GM18517 (cell line): Measurements from ENCODE around the gene SPART.
"Not testable (repeated sequence)": the region's sequence is repeated elsewhere in the genome, so short reads cannot be mapped to it uniquely, and the experiment has no call there.

Experiments
- ATAC-seq: cut with Tn5 transposase; IDR thresholded peaks from one replicate; pipeline ENCODE4 v1.9.1; 2021; ENCODE audit warnings: mild to moderate bottlenecking, moderate library complexity; ENCODE audit not compliant: unreplicated experiment

Gene SPART

DNA sequence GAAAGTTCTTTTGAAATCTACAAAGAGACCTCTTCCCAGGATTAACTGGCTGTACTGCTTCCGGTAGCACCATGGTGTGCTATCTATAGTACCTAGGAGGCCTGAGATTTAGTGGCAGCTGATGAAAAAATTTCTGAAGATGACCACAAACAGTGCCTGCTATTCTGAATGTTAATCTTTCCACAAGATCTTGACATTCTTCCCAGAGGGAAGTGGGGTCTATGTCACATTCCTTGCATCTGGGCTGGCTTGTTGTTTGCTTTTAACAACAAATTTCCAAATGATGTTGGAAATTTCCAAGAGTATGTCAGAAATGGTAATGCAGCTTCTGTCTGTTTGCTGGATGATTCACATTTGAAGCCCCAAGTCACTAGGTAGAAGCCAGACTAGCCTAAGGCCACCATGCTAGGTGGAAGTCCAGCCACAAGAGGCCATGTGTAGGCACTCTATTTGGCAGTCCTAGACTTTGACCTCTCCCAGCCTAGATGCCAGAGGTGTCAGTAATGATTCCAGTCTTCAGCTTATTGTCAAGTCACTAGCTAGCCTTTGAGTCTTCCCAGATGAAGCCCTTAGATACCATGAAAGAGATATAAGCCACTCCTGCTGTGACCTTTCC lies 22.1 kb downstream of the SPART start:
- ATAC-seq: no peak

GRCh38 chr13:36323408-36323807 lies 22.8 kb downstream of the SPART start:
- no peak for ATAC-seq

- not testable (repeated sequence) for ATAC-seq
These were observed 26.4 kb downstream of the SPART start for GRCh38 chr13:36319793-36320192.

DNA sequence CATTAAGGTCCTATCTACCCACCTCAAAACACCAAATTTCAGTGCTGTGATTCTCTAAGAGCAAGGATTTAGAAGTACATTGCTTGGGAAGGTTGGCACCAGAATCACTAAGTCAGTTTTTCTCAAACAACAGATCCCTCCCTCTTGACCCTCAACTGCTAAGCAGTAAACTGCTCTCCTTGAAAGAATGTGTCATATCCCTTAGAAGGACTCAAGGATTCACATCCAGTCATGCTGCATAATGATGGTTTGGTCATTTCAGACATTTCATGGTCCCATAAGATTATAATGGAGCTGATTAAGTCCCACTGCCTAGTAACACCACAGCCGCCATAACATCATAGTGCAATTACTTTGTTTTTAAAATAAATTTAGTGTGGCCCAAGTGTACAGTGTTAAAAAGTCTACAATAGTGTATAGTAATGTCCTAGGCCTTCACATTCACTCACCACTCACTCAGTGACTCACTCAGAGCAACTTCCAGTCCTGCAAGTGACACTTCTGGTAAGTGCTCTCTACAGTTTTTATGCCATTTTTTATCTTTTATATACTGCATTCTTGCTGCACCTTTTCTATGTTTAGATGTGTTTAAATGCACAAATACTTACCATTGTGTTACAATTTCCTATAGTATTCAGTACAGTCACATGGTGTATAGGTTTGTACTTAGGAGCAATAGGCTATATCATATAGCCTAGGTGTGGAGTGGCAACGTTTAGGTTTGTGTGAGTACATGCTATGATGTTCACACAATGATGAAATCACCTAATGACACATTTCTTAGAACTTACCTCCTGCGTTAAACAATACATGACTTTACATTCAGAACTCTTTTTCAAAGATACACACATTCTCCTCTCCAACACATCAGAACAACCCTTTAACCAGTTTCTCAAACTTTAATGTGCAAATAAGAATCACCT lies 32.9 kb downstream of the SPART start:
- no peak for ATAC-seq

- ATAC-seq: no peak
These were observed 35.6 kb downstream of the SPART start for GRCh38 chr13:36310417-36311108.

DNA sequence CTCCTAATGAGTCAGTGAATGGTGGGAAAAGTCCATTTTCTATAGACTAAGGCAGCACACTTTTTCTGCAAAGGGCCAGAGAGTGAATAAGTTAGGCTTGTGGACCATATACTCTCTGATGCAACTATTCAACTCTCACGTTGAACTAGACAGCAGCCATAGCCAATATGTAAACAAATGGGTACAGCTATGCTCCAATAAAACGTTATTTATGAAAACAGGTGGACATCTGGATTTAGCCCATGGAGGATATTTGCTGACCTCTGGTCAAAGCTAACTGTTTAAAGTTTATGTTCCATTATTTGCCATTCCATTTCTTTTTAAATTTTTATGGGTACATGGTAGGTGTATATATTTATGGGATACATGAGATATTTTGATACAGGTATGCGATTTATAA lies 43.9 kb downstream of the SPART start:
- ATAC-seq: no peak

DNA sequence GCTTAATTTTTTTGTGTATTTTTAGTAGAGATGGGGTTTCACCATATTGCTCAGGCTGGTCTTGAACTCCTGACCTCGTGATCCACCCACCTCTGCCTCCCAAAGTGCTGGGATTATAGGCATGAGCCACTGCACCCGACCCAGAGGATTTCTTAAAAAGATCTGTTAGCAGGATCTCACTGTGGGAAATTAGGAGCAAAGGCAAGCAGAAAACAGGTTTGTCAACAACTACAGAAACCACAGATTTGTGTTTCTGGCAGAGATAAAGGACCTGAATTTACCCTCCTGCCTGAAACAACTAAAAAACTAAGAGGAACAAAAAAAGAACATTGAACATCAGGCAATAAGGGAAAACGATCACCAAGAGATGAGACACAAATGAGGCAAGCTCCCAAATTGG lies 46.7 kb downstream of the SPART start:
- not testable (repeated sequence) for ATAC-seq

DNA sequence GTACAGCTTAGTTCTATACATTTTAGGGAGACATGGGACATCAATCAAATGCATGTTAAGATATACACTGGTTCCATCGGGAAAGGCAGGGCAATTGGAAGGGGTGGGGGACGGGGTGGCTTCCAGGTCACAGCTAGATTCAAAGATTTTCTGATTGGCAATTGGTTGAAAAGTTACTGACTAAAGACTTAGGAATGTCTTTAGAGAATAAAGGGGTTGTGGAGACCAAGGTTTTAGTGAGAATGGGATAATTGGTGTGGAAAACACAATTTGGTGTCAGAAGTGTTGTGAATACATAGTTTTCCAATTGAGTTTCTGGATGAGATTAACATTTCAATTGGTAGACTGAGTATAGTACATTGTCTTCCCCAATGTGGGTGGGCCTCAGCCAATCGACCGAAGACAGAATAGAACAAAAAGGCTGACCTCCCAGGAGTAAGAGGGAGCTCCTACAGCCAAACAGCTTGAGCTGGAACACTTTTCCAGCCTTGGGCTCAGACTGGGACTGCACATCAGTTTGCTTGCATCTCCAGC lies 47.6 kb downstream of the SPART start:
- no peak for ATAC-seq

- ATAC-seq: peak; percentile 61
These were observed 48.5 kb downstream of the SPART start, which contains the start of gene CCDC169 for GRCh38 chr13:36297366-36298338. Gene CCDC169 (minus strand): TSS chr13:36297814. CDS start chr13:36297719, 95 bp downstream.

- ATAC-seq: no peak
These were observed 52.1 kb downstream of the SPART start for GRCh38 chr13:36294096-36294495.

DNA sequence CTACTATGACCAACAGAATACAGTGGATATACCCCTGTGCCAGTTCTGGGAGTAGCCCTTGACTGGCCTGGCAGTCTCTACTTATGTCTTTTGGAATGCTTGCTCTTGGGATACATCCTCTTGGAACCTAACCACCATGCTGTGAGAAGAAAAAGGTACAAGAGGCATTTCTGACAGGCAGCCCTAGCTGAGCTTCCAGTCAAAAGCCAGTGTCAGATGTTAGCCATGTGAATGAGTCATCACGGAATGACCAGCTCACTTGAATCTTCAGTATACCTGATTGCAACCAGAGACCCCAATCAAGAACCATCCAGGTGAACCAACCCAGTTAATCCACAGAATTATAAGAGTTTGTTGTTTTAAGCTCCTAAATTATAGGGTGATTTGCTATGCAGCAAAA lies 52.7 kb downstream of the SPART start:
- no peak for ATAC-seq

DNA sequence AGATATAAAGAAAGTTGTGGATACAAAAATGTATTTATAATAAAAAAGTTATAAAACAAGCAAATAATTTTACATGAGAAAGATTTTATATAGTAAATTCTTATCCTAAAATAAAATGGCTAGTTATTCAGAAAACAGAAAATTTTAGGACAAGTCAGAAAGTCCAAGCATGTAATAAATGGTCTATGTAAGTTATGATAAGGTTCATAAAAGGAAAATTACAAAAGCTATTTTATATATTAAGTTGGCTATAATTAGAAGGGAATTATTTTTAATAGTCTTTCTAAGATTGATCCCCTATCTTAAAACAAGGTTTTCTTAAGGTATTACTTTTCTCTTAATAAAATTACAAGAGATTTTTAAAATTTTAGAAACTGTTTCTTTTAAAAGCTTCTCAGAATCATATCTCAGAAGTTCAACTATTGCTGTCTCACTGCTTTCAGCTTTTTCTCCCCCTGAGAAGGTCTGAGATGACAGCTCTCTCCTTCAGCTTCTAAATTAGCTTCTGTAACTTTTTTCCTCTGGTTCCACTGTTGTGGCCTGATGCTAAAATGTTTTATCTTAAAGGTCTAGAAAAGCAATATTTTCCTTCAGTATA lies 57.3 kb downstream of the SPART start:
- no peak for ATAC-seq

DNA sequence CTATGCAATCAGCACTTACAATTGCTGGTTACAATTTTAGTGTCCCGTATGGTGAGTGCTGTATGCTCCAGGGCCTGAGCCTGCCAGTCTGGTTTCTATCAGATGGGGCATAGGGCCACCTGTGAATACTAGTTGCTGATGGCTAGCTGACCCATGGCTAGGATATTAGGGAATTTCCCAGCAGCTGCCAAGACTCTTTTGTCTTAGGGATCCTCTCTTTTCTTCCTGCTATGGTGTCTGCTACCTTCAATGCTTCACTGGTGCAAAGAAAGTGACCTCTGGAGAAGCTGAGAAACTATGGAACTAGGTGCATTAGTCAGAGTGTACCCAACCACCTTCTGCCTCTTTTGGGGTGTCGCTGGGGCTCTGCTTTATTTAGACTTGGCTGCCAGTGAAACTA lies 60.2 kb downstream of the SPART start:
- ATAC-seq: no peak

- ATAC-seq: no peak
These were observed 63.3 kb downstream of the SPART start for GRCh38 chr13:36282821-36283432.

GRCh38 chr13:36275190-36276002 lies 70.8 kb downstream of the SPART start:
- no peak for ATAC-seq

DNA sequence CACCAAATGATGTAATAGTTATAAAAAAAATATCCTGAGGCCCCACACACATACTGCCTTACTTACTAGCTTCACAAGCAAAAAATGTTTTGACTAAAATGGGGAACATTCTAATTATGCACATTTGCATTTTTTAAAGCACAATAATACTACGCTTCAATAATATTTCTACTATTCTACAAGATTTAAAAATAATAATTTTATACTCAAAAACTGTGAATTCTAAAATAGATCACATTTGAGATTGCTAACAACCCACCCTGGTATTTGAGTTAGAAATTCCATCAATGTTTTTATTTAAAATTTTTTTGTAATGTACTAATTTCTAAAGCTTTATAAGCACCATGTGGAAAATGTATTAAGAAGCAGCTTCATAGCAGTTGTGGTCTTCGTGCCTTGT lies 72.8 kb downstream of the SPART start:
- ATAC-seq: no peak

- no peak for ATAC-seq
These were observed 84.2 kb downstream of the SPART start for GRCh38 chr13:36261976-36262375.

DNA sequence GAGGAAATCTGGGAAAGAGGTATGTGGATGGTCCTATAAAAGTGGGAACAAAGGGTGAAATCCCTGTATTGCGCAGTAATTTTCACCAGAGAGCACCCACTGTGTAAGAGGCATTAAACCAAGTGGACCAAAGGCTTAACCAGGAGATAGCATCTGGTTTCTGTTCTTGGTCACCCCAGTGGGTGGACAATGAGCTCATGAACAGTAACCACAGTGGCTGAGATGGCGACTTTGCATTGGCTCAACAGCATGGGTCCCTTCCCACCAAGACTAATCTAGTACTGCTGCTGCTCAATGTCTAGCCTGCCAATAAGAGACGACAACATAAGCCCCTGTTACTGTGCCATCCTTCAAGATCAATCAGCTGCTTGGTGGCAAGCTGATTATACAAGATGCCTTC lies 85.2 kb downstream of the SPART start:
- ATAC-seq: no peak
